Keratinocyte (primary cell): ENCODE data around the gene SH3PXD2A. TPM values are rescaled to one million over a fixed set of nuclear protein-coding genes. Genes with fewer than 3 reads are reported as not detected.
A peak's percentile ranks its signal among the peaks of the same experiment; 100 is the strongest.

ENCODE experiments used
- DNase-seq: peaks from one replicate; pipeline ENCODE4 v3.0.0-alpha.2; 2011; ENCODE audit warnings: low read depth, missing footprints, low spot score
- FAIRE-seq: peaks from 2 replicates; lab custom pipeline; 2011; peaks lifted over from hg19 to GRCh38; lab: Jason Lieb, UNC
- H2AFZ ChIP-seq: 2 replicates; pipeline ENCODE4 v1.6.0; 2012; ENCODE audit warnings: low read length, control low read depth, inconsistent platforms; ENCODE audit not compliant: control insufficient read depth
- H3K27ac ChIP-seq: 2 replicates; pipeline ENCODE4 v1.5.1; 2011; ENCODE audit warnings: low read length; ENCODE audit not compliant: control insufficient read depth, insufficient read depth
- H3K27me3 ChIP-seq: 3 replicates; pipeline ENCODE4 v1.6.0; 2011; ENCODE audit warnings: low read length; ENCODE audit not compliant: control insufficient read depth, insufficient read depth; ENCODE audit errors: extremely low read depth
- H3K36me3 ChIP-seq, 2 experiments: 2 replicates in 1 of 2; 3 replicates in 1 of 2; pipeline ENCODE4 v1.5.1; 2011; ENCODE audit warnings: low read length in 2 of 2, mild to moderate bottlenecking in 1 of 2; ENCODE audit not compliant: control insufficient read depth in 2 of 2, insufficient read depth in 2 of 2; ENCODE audit errors: extremely low read depth in 1 of 2
- H3K4me1 ChIP-seq: 3 replicates; pipeline ENCODE4 v1.5.1; 2011; ENCODE audit warnings: low read length; ENCODE audit not compliant: control insufficient read depth, insufficient read depth; ENCODE audit errors: extremely low read depth
- H3K4me2 ChIP-seq: 3 replicates; pipeline ENCODE4 v1.6.0; 2011; ENCODE audit warnings: low read depth, low read length; ENCODE audit not compliant: control insufficient read depth, insufficient read depth; ENCODE audit errors: extremely low read depth
- H3K4me3 ChIP-seq, 3 experiments: fragments of 200-600 bp in 1 of 3; sonication (generic) in 1 of 3; 2 replicates in 2 of 3; 3 replicates in 1 of 3; pipeline ENCODE4 v1.5.1; 2011 to 2016; ENCODE audit warnings: low read length in 3 of 3, mild to moderate bottlenecking in 3 of 3, control low read depth in 2 of 3, inconsistent platforms in 1 of 3, low read depth in 1 of 3, mixed read lengths in 1 of 3, mixed run types in 1 of 3, moderate library complexity in 1 of 3; ENCODE audit not compliant: control insufficient read depth in 2 of 3, insufficient read depth in 2 of 3; ENCODE audit errors: extremely low read depth in 1 of 3
- H3K79me2 ChIP-seq: 2 replicates; pipeline ENCODE4 v1.6.0; 2012; ENCODE audit warnings: low read length; ENCODE audit not compliant: control insufficient read depth, insufficient read depth
- H3K9ac ChIP-seq: 3 replicates; pipeline ENCODE4 v1.6.0; 2011; ENCODE audit warnings: low read length; ENCODE audit not compliant: control insufficient read depth, insufficient read depth; ENCODE audit errors: extremely low read depth
- H3K9me1 ChIP-seq: 3 replicates; pipeline ENCODE4 v1.6.0; 2011; ENCODE audit warnings: low read length; ENCODE audit not compliant: control insufficient read depth, insufficient read depth; ENCODE audit errors: extremely low read depth
- H3K9me3 ChIP-seq: 2 replicates; pipeline ENCODE4 v1.5.1; 2012; ENCODE audit warnings: low read depth, low read length; ENCODE audit not compliant: control insufficient read depth
- H4K20me1 ChIP-seq: 3 replicates; pipeline ENCODE4 v1.6.0; 2011; ENCODE audit warnings: low read length; ENCODE audit not compliant: control insufficient read depth, insufficient read depth; ENCODE audit errors: extremely low read depth
- CTCF ChIP-seq, 3 experiments: IDR thresholded peaks in 1 of 3; conservative IDR thresholded peaks in 1 of 3; optimal IDR thresholded peaks in 1 of 3; 2 replicates in 2 of 3; 3 replicates in 1 of 3; pipeline versions ENCODE3 to v1.5.1; 2011; ENCODE audit warnings: low read length in 3 of 3, mild to moderate bottlenecking in 3 of 3, moderate library complexity in 2 of 3, control low read depth in 1 of 3, inconsistent platforms in 1 of 3; ENCODE audit not compliant: insufficient read depth in 2 of 3; ENCODE audit errors: extremely low read depth in 1 of 3
- EZH2 ChIP-seq: IDR thresholded peaks from one replicate; pipeline ENCODE4 v1.6.1; 2012; ENCODE audit warnings: inconsistent platforms, mild to moderate bottlenecking, low read length, moderate library complexity
- dilution Hi-C: fragments of 300-500 bp; cut with MboI; formaldehyde crosslinking; loops from one replicate; pipeline ENCODE4 v1.7.0; 2020; ENCODE audit warnings: low sequenced_read_pairs; ENCODE audit not compliant: extremely low pct_ligation_motif_present
- polyA plus RNA-seq, 5 experiments: library from polyadenylated mRNA; depleted of rRNA in 3 of 5; stranded (reverse) in 3 of 5; stranded (forward) in 1 of 5; unstranded in 1 of 5; fragments of >200 nt; gene quantifications; 1 replicate in 1 of 5; 2 replicates in 3 of 5; 3 replicates in 1 of 5; pipeline versions ENCODE4 v1.2.1 to v1.2.3, GENCODE V29; 2011 to 2012; ENCODE audit warnings: missing spikeins in 2 of 5, low read depth in 1 of 5, low replicate concordance in 1 of 5

The SH3PXD2A gene
- polyA plus RNA-seq, 1 donor (not counting 4 experiments of a cell fraction or from before 2014, with no cell fraction given) = 33.9 TPM

- Histone ChIP-seq H3K9ac (no peak overlapping the region), H3K4me3 (no peak overlapping the region), H3K27ac (no peak overlapping the region), H3K79me2 (peaks cover 26% of the 10 kb centered on the region), H4K20me1 (no peaks in the 10 kb centered on the region), H2AFZ (no peak overlapping the region), H3K4me1 (peaks cover 48% of the 10 kb centered on the region), H3K9me3 (no peaks in the 10 kb centered on the region), H3K27me3 (no peaks in the 10 kb centered on the region), H3K4me2 (no peak overlapping the region), H3K36me3 (peaks cover 23 to 35% of the 10 kb centered on the region in 2 experiments), H3K9me1 (peaks cover 4% of the 10 kb centered on the region)
- dilution Hi-C loops = no loop called here
- no peak for DNase-seq
- no peak for TF ChIP-seq EZH2
- TF ChIP-seq CTCF (optimal IDR thresholded peaks at IDR 0.05 in 1 of 3, IDR thresholded peaks at IDR 0.05 in 1 of 3, conservative IDR thresholded peaks at IDR 0.05 in 1 of 3; ENCODE audit: extremely low read depth in 1 of 3, insufficient read depth in 2 of 3, low read length in 3 of 3) = peak in 2 of 3 experiments; percentile 13 to 15
- FAIRE-seq = no peak
Measured at GRCh38 chr10:103699611-103700435, 155.6 kb downstream of the SH3PXD2A start.

- FAIRE-seq (no peak), DNase-seq (no peak)
- peaks cover 64% of the 10 kb centered on the region for H3K4me1 ChIP-seq
- H3K27ac ChIP-seq = no peak overlapping the region
- no peak for TF ChIP-seq CTCF (optimal IDR thresholded peaks at IDR 0.05 in 1 of 3, IDR thresholded peaks at IDR 0.05 in 1 of 3, conservative IDR thresholded peaks at IDR 0.05 in 1 of 3; ENCODE audit: extremely low read depth in 1 of 3, insufficient read depth in 2 of 3, low read length in 3 of 3)
- no peak for TF ChIP-seq EZH2
- no peaks in the 10 kb centered on the region for H3K27me3 ChIP-seq
- peaks cover 18 to 34% of the 10 kb centered on the region in 2 experiments for H3K36me3 ChIP-seq
- H3K79me2 ChIP-seq = peaks cover 35% of the 10 kb centered on the region
- H3K4me3 ChIP-seq = no peak overlapping the region
- no peak overlapping the region for H3K4me2 ChIP-seq
- peaks cover 4% of the 10 kb centered on the region for H3K9me1 ChIP-seq
- H3K9me3 ChIP-seq = no peaks in the 10 kb centered on the region
- dilution Hi-C loops = no loop called here
- no peak overlapping the region for H2AFZ ChIP-seq
- H4K20me1 ChIP-seq = no peaks in the 10 kb centered on the region
- no peak overlapping the region for H3K9ac ChIP-seq
Measured at GRCh38 chr10:103698266-103698665, 157.1 kb downstream of the SH3PXD2A start.
